GDM1 (cell line): Measurements from ENCODE around the gene SLC37A1.
A peak's percentile ranks its signal among the peaks of the same experiment; 100 is the strongest.

Experiments
- DNase-seq: peaks from one replicate; lab custom pipeline; 2025; lab: John Stamatoyannopoulos, UW

The SLC37A1 gene

GRCh38 chr21:42578761-42579415, 65.2 kb downstream of the SLC37A1 start:
- DNase-seq = no peak

- DNase-seq = no peak
Measured at GRCh38 chr21:42579456-42580075, 65.9 kb downstream of the SLC37A1 start.

GRCh38 chr21:42580076-42580792, 66.6 kb downstream of the SLC37A1 start:
- DNase-seq = no peak

- DNase-seq = no peak
Measured at GRCh38 chr21:42580793-42581321, 67.2 kb downstream of the SLC37A1 start.

- DNase-seq = no peak
Measured at GRCh38 chr21:42581336-42581992, 67.8 kb downstream of the SLC37A1 start.

- DNase-seq = no peak
Measured at GRCh38 chr21:42581993-42582786, 68.5 kb downstream of the SLC37A1 start.

- DNase-seq = no peak
Measured at GRCh38 chr21:42582787-42583476, 69.3 kb downstream of the SLC37A1 start.

GRCh38 chr21:42583477-42584295, 70.0 kb downstream of the SLC37A1 start:
- DNase-seq = no peak

- DNase-seq = no peak
Measured at GRCh38 chr21:42584296-42584641, 70.6 kb downstream of the SLC37A1 start.

- DNase-seq = no peak
Measured at GRCh38 chr21:42585881-42586280, 72.2 kb downstream of the SLC37A1 start.

GRCh38 chr21:42586406-42586805, 72.8 kb downstream of the SLC37A1 start:
- DNase-seq = no peak

GRCh38 chr21:42587036-42587435, 73.4 kb downstream of the SLC37A1 start:
- no peak for DNase-seq

GRCh38 chr21:42590431-42591131, 76.9 kb downstream of the SLC37A1 start:
- DNase-seq = peak; percentile 4

- no peak for DNase-seq
Measured at GRCh38 chr21:42591170-42591869, 77.7 kb downstream of the SLC37A1 start.

- DNase-seq = no peak
Measured at GRCh38 chr21:42592156-42592820, 78.6 kb downstream of the SLC37A1 start.

- DNase-seq = peak; percentile 4
Measured at GRCh38 chr21:42593007-42593814, 79.6 kb downstream of the SLC37A1 start.

- no peak for DNase-seq
Measured at GRCh38 chr21:42594616-42595282, 81.1 kb downstream of the SLC37A1 start.
